H9 (cell line): ENCODE results near the gene GGTLC2. TPM values are rescaled to one million over a fixed set of nuclear protein-coding genes. Genes with fewer than 3 reads are reported as not detected.

Experiments
- DNase-seq: peaks from one replicate; pipeline ENCODE4 v3.0.0-alpha.2; 2017
- H2AFZ ChIP-seq: one replicate; pipeline ENCODE4 v1.6.1; 2013; ENCODE audit warnings: mild to moderate bottlenecking, low read length, control low read depth, moderate library complexity
- H2AK5ac ChIP-seq: 2 replicates; pipeline ENCODE4 v1.6.1; 2013; ENCODE audit warnings: low read length, control low read depth, mixed read lengths; ENCODE audit not compliant: insufficient read length
- H2BK120ac ChIP-seq: one replicate; pipeline ENCODE4 v1.6.1; 2013; ENCODE audit warnings: low read depth, mild to moderate bottlenecking, low read length, control low read depth, inconsistent platforms; ENCODE audit not compliant: poor library complexity, severe bottlenecking
- H2BK12ac ChIP-seq: 2 replicates; pipeline ENCODE4 v1.6.1; 2013; ENCODE audit warnings: low read length, control low read depth, mixed read lengths, low read depth; ENCODE audit not compliant: insufficient read length
- H2BK15ac ChIP-seq: 2 replicates; pipeline ENCODE4 v1.6.1; 2013; ENCODE audit warnings: low read depth, low read length, control low read depth
- H2BK20ac ChIP-seq: one replicate; pipeline ENCODE4 v1.6.1; 2013; ENCODE audit warnings: low read depth, mild to moderate bottlenecking, low read length, control low read depth, inconsistent platforms; ENCODE audit not compliant: poor library complexity, severe bottlenecking
- H2BK5ac ChIP-seq: 2 replicates; pipeline ENCODE4 v1.6.1; 2013; ENCODE audit warnings: low read length, control low read depth, mixed read lengths; ENCODE audit not compliant: insufficient read length
- H3K14ac ChIP-seq: 2 replicates; pipeline ENCODE4 v1.6.1; 2013; ENCODE audit warnings: low read length, control low read depth; ENCODE audit not compliant: insufficient read depth
- H3K18ac ChIP-seq: 2 replicates; pipeline ENCODE4 v1.6.1; 2013; ENCODE audit warnings: low read depth, mild to moderate bottlenecking, mixed read lengths, low read length, control low read depth; ENCODE audit not compliant: insufficient read length
- H3K23ac ChIP-seq: 2 replicates; pipeline ENCODE4 v1.6.1; 2013; ENCODE audit warnings: low read length, control low read depth, mixed read lengths, low read depth; ENCODE audit not compliant: insufficient read length
- H3K23me2 ChIP-seq: 2 replicates; pipeline ENCODE4 v1.6.1; 2013; ENCODE audit warnings: low read depth, mild to moderate bottlenecking, mixed read lengths, low read length, control low read depth; ENCODE audit not compliant: insufficient read length, poor library complexity, severe bottlenecking
- H3K27ac ChIP-seq: 2 replicates; pipeline ENCODE4 v1.5.1; 2013; ENCODE audit warnings: low read length, control low read depth, mixed read lengths, low read depth; ENCODE audit not compliant: insufficient read length
- H3K27me3 ChIP-seq: 2 replicates; pipeline ENCODE4 v1.6.1; 2013; ENCODE audit warnings: low read length, control low read depth, inconsistent platforms; ENCODE audit not compliant: insufficient read depth
- H3K4ac ChIP-seq: 2 replicates; pipeline ENCODE4 v1.6.1; 2013; ENCODE audit warnings: low read depth, mild to moderate bottlenecking, control low read depth, inconsistent platforms, low read length, moderate library complexity
- H3K4me1 ChIP-seq: 2 replicates; pipeline ENCODE4 v1.6.1; 2013; ENCODE audit warnings: low read length, control low read depth, inconsistent platforms; ENCODE audit not compliant: insufficient read depth
- H3K4me2 ChIP-seq: 2 replicates; pipeline ENCODE4 v1.6.1; 2013; ENCODE audit warnings: low read length, control low read depth, mixed read lengths; ENCODE audit not compliant: insufficient read length, insufficient read depth
- H3K56ac ChIP-seq: 2 replicates; pipeline ENCODE4 v1.6.1; 2013; ENCODE audit warnings: low read depth, mild to moderate bottlenecking, mixed read lengths, low read length, control low read depth; ENCODE audit not compliant: insufficient read length
- H3K79me1 ChIP-seq: 2 replicates; pipeline ENCODE4 v1.6.1; 2013; ENCODE audit warnings: low read depth, mild to moderate bottlenecking, moderate library complexity, low read length, control low read depth, inconsistent platforms; ENCODE audit not compliant: insufficient read depth, poor library complexity, severe bottlenecking
- H3K79me2 ChIP-seq: 2 replicates; pipeline ENCODE4 v1.6.1; 2013; ENCODE audit warnings: low read length, control low read depth, inconsistent platforms; ENCODE audit not compliant: insufficient read depth
- H3K9ac ChIP-seq: 2 replicates; pipeline ENCODE4 v1.6.1; 2013; ENCODE audit warnings: low read length, control low read depth, mixed read lengths; ENCODE audit not compliant: insufficient read length; ENCODE audit errors: extremely low read depth
- H3K9me3 ChIP-seq: one replicate; pipeline ENCODE4 v1.6.1; 2013; ENCODE audit warnings: low read depth, low read length, inconsistent platforms; ENCODE audit not compliant: control insufficient read depth
- H3T11ph ChIP-seq: one replicate; pipeline ENCODE4 v1.6.1; 2013; ENCODE audit warnings: mild to moderate bottlenecking, low read length, control low read depth, inconsistent platforms
- H4K20me1 ChIP-seq: one replicate; pipeline ENCODE4 v1.6.1; 2013; ENCODE audit not compliant: control insufficient read depth, insufficient read length, insufficient read depth
- H4K5ac ChIP-seq: 2 replicates; pipeline ENCODE4 v1.6.1; 2013; ENCODE audit warnings: low read depth, mild to moderate bottlenecking, mixed read lengths, low read length, control low read depth; ENCODE audit not compliant: insufficient read length
- H4K8ac ChIP-seq: replicated peaks from 2 replicates; pipeline ENCODE4 v1.6.1; 2013; ENCODE audit warnings: low read length, control low read depth, mixed read lengths, low read depth; ENCODE audit not compliant: insufficient read length
- H4K91ac ChIP-seq: 2 replicates; pipeline ENCODE4 v1.6.1; 2013; ENCODE audit warnings: low read depth, mild to moderate bottlenecking, moderate library complexity, mixed read lengths, low read length, control low read depth; ENCODE audit not compliant: insufficient read length
- H3K27ac Mint-ChIP-seq, 3 experiments: 2 replicates in 2 of 3; 3 replicates in 1 of 3; pipeline ENCODE4 v1.8.0; 2020 to 2021; ENCODE audit warnings: mixed read lengths in 3 of 3, mild to moderate bottlenecking in 1 of 3, moderate library complexity in 1 of 3
- H3K27me3 Mint-ChIP-seq: 2 replicates; pipeline ENCODE4 v1.8.0; 2021; ENCODE audit warnings: low read depth, mild to moderate bottlenecking, moderate library complexity, mixed read lengths
- H3K36me3 Mint-ChIP-seq, 3 experiments: 2 replicates in 2 of 3; 3 replicates in 1 of 3; pipeline ENCODE4 v1.8.0; 2020 to 2021; ENCODE audit warnings: low read depth in 3 of 3, mixed read lengths in 3 of 3; ENCODE audit not compliant: insufficient read depth in 1 of 3
- H3K4me1 Mint-ChIP-seq, 2 experiments: 2 replicates each; pipeline ENCODE4 v1.8.0; 2020; ENCODE audit warnings: mixed read lengths in 2 of 2
- H3K4me3 Mint-ChIP-seq, 2 experiments: 2 replicates in 1 of 2; 3 replicates in 1 of 2; pipeline ENCODE4 v1.8.0; 2020 to 2021; ENCODE audit warnings: mild to moderate bottlenecking in 2 of 2, mixed read lengths in 2 of 2, moderate library complexity in 1 of 2
- H3K9me3 Mint-ChIP-seq, 2 experiments: 2 replicates in 1 of 2; 3 replicates in 1 of 2; pipeline ENCODE4 v1.8.0; 2020; ENCODE audit warnings: mild to moderate bottlenecking in 2 of 2, mixed read lengths in 2 of 2, moderate library complexity in 1 of 2
- WGBS: extraction: QIAGEN DNeasy Blood & Tissue Kit; methylation state at CpG from one replicate; pipeline ENCODE4 v1.1.7; 2013; ENCODE audit warnings: missing lambda C conversion rate, low lambda C conversion rate, mixed read lengths; ENCODE audit not compliant: insufficient read length; ENCODE audit errors: extremely low coverage; 5-methylcytosine and 5-hydroxymethylcytosine counted together
- total RNA-seq: library from RNA; stranded (reverse); gene quantifications from 2 replicates; pipeline ENCODE4 v1.2.1, GENCODE V29; 2021
- TF ChIP-seq, protein P1 (sequence below): fragments of 200-600 bp; sonication (generic); conservative IDR thresholded peaks from 3 replicates; pipeline ENCODE4 v1.8.0; 2021; ENCODE audit warnings: antibody characterized with exemption, mild to moderate bottlenecking

GGTLC2 gene
- total RNA-seq, 1 experiment from 2014 or later, result not detected

DNA sequence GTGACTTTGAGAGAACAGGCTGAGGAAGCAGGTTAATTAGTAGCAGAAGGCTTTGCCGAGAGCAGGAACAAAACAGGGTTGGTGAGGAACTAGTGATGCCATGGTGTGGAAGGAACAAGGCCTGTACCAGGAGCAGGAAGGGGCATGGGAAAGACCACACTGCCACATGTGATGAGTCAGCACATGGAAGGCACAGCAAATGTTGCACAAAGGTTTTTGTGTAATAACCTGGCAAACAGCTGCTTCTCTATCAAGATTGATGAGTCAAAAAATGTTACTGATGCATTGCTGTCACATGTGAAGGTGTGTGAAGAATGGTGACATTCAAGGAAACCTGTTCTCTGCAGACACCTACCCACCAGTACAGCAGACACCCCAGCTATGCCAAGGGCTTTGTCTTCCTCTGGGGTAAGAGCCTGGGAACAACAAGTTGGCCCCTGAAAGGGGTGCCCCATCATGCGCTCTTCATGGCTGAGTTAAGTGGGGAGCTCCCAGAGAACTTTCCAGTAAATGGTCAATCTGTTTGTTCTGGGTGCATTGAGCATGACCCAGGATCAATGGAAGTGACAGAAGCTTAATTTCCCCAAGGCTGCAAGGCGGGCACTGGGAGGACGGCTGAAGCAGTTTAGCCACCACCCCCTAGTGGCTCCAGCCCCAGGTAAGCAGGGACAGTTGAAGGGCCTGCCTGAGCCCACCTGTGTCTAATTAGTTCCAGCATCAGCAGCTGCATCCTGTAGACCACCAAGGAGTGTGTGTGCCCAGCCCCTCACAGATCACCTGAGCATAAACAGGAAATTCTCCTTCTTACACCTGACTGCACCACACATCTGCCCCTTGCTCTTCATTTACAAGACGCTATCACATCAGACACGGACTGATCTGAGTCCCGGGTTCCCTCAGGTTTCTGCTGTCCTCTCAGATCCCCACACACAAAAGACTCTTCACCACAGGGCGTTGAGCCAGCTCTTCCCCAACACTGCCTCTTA, 47.6 kb downstream of the GGTLC2 start:
- no peak overlapping the region for H3K4me3 Mint-ChIP-seq
- 0 out of 4 replicates have a peak, but pooled peaks cover 0 to 3% of the 10 kb centered on the region in 2 experiments for H3K4me1 Mint-ChIP-seq
- H3T11ph ChIP-seq, result no peak overlapping the region
- no peak overlapping the region for H3K14ac ChIP-seq
- H3K27me3 Mint-ChIP-seq, result peaks cover 100% of the 10 kb centered on the region
- no peak overlapping the region for H2BK12ac ChIP-seq
- H3K4me1 ChIP-seq, result no peaks in the 10 kb centered on the region
- TF ChIP-seq, protein P1, sequence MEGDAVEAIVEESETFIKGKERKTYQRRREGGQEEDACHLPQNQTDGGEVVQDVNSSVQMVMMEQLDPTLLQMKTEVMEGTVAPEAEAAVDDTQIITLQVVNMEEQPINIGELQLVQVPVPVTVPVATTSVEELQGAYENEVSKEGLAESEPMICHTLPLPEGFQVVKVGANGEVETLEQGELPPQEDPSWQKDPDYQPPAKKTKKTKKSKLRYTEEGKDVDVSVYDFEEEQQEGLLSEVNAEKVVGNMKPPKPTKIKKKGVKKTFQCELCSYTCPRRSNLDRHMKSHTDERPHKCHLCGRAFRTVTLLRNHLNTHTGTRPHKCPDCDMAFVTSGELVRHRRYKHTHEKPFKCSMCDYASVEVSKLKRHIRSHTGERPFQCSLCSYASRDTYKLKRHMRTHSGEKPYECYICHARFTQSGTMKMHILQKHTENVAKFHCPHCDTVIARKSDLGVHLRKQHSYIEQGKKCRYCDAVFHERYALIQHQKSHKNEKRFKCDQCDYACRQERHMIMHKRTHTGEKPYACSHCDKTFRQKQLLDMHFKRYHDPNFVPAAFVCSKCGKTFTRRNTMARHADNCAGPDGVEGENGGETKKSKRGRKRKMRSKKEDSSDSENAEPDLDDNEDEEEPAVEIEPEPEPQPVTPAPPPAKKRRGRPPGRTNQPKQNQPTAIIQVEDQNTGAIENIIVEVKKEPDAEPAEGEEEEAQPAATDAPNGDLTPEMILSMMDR, result no peak
- H2BK20ac ChIP-seq, result no peak overlapping the region
- no peaks in the 10 kb centered on the region for H3K9me3 Mint-ChIP-seq
- H2BK120ac ChIP-seq, result no peak overlapping the region
- H3K9me3 ChIP-seq, result no peaks in the 10 kb centered on the region
- no peak overlapping the region for H2BK5ac ChIP-seq
- H3K27ac Mint-ChIP-seq, result no peak overlapping the region; a peak in 1 of 7 replicates
- no peak overlapping the region for H4K91ac ChIP-seq
- H4K5ac ChIP-seq, result no peak overlapping the region
- no peaks in the 10 kb centered on the region for H3K23me2 ChIP-seq
- no peak overlapping the region for H3K18ac ChIP-seq
- H4K20me1 ChIP-seq, result no peaks in the 10 kb centered on the region
- no peaks in the 10 kb centered on the region for H3K79me1 ChIP-seq
- no peak overlapping the region for H2BK15ac ChIP-seq
- no peak overlapping the region for H3K9ac ChIP-seq
- H2AK5ac ChIP-seq, result no peak overlapping the region
- H3K4me2 ChIP-seq, result no peak overlapping the region
- no CpG with 5 or more reads among the region's 8 CpGs for WGBS
- H3K4ac ChIP-seq, result no peak overlapping the region
- no peak for DNase-seq
- no peak overlapping the region for H3K23ac ChIP-seq
- H3K27ac ChIP-seq, result no peak overlapping the region
- no peak overlapping the region for H2AFZ ChIP-seq
- no peaks in the 10 kb centered on the region for H3K36me3 Mint-ChIP-seq
- no peak overlapping the region for H4K8ac ChIP-seq
- H3K79me2 ChIP-seq, result no peaks in the 10 kb centered on the region
- H3K27me3 ChIP-seq, result peaks cover 20% of the 10 kb centered on the region; the same call in 1 of the 2 replicates
- H3K56ac ChIP-seq, result no peak overlapping the region
